CD14-positive monocyte (primary cell): ENCODE data around the gene CFHR1. TPM values are rescaled to one million over a fixed set of nuclear protein-coding genes. Genes with fewer than 3 reads are reported as not detected.

Experiments
- DNase-seq, 3 donors: peaks; one replicate each; pipeline ENCODE4 v3.0.0-alpha.2; 2011 to 2022
- H2AFZ ChIP-seq: 2 replicates; pipeline ENCODE4 v1.6.0; 2012; ENCODE audit warnings: mild to moderate bottlenecking, low read depth, low read length, inconsistent platforms; ENCODE audit not compliant: insufficient read depth, poor library complexity, severe bottlenecking
- H3K27ac ChIP-seq, 2 donors: 1 replicate in 1 of 2; 2 replicates in 1 of 2; pipeline ENCODE4 v1.5.1; 2012 to 2013; ENCODE audit warnings: low read length in 2 of 2, control low read depth in 1 of 2, inconsistent platforms in 1 of 2, low read depth in 1 of 2, mild to moderate bottlenecking in 1 of 2
- H3K27me3 ChIP-seq, 2 donors: one replicate each; pipeline versions ENCODE4 v1.6.0 to v1.6.1; 2011 to 2013; ENCODE audit warnings: low read length in 2 of 2; ENCODE audit not compliant: control insufficient read depth in 2 of 2, insufficient read depth in 2 of 2
- H3K36me3 ChIP-seq, 2 donors: replicated peaks in 1 of 2; 1 replicate in 1 of 2; 2 replicates in 1 of 2; pipeline versions ENCODE4 v1.5.1 to v1.6.1; 2012 to 2013; ENCODE audit warnings: low read length in 2 of 2, control low read depth in 1 of 2, inconsistent platforms in 1 of 2, mild to moderate bottlenecking in 1 of 2; ENCODE audit not compliant: insufficient read depth in 2 of 2, control insufficient read depth in 1 of 2
- H3K4me1 ChIP-seq, 2 donors: 1 replicate in 1 of 2; 2 replicates in 1 of 2; pipeline versions ENCODE4 v1.5.1 to v1.6.1; 2012 to 2013; ENCODE audit warnings: low read length in 2 of 2, control low read depth in 1 of 2, inconsistent platforms in 1 of 2, mild to moderate bottlenecking in 1 of 2, moderate library complexity in 1 of 2; ENCODE audit not compliant: insufficient read depth in 2 of 2, control insufficient read depth in 1 of 2
- H3K4me2 ChIP-seq: replicated peaks from 2 replicates; pipeline ENCODE3; 2012; ENCODE audit warnings: low read length, moderate library complexity, mild to moderate bottlenecking; ENCODE audit not compliant: poor library complexity, severe bottlenecking; ENCODE audit errors: extremely low read depth
- H3K4me3 ChIP-seq, 3 experiments: fragments of 200-600 bp in 1 of 3; sonication (generic) in 1 of 3; replicated peaks in 1 of 3; 1 replicate in 2 of 3; 2 replicates in 1 of 3; pipeline ENCODE4 v1.5.1; 2011 to 2013; ENCODE audit warnings: low read length in 3 of 3, mild to moderate bottlenecking in 3 of 3, control low read depth in 2 of 3, low read depth in 2 of 3, inconsistent platforms in 1 of 3, moderate library complexity in 1 of 3
- H3K79me2 ChIP-seq: 2 replicates; pipeline ENCODE4 v1.6.0; 2012; ENCODE audit warnings: mild to moderate bottlenecking, control low read depth, inconsistent platforms, low read length, moderate library complexity; ENCODE audit not compliant: insufficient read depth
- H3K9ac ChIP-seq: 2 replicates; pipeline ENCODE4 v1.6.0; 2017; ENCODE audit warnings: low read length, mild to moderate bottlenecking; ENCODE audit not compliant: insufficient read depth, poor library complexity, severe bottlenecking
- H3K9me3 ChIP-seq, 2 donors: replicated peaks in 1 of 2; 1 replicate in 1 of 2; 2 replicates in 1 of 2; pipeline versions ENCODE4 v1.5.1 to v1.6.1; 2012 to 2013; ENCODE audit warnings: low read length in 2 of 2, control low read depth in 1 of 2; ENCODE audit not compliant: control insufficient read depth in 1 of 2, insufficient read depth in 1 of 2
- H4K20me1 ChIP-seq: 2 replicates; pipeline ENCODE4 v1.6.0; 2012; ENCODE audit warnings: mild to moderate bottlenecking, low read length, control low read depth, moderate library complexity; ENCODE audit not compliant: insufficient read depth
- H3K27ac Mint-ChIP-seq, 7 donors: one replicate each; pipeline ENCODE4 v1.8.0; 2020; ENCODE audit warnings: mild to moderate bottlenecking in 7 of 7, mixed read lengths in 7 of 7, moderate library complexity in 6 of 7, inconsistent platforms in 2 of 7
- H3K27me3 Mint-ChIP-seq, 3 donors: one replicate each; pipeline ENCODE4 v1.8.0; 2021 to 2022; ENCODE audit warnings: low read depth in 3 of 3, mild to moderate bottlenecking in 3 of 3, mixed read lengths in 3 of 3, moderate library complexity in 3 of 3, inconsistent platforms in 1 of 3
- H3K36me3 Mint-ChIP-seq, 2 donors: one replicate each; pipeline ENCODE4 v1.8.0; 2020; ENCODE audit warnings: mixed read lengths in 2 of 2, inconsistent platforms in 1 of 2, mild to moderate bottlenecking in 1 of 2
- H3K4me1 Mint-ChIP-seq: one replicate; pipeline ENCODE4 v1.8.0; 2020; ENCODE audit warnings: mild to moderate bottlenecking, mixed read lengths
- H3K4me3 Mint-ChIP-seq, 2 donors: one replicate each; pipeline ENCODE4 v1.8.0; 2020; ENCODE audit warnings: mild to moderate bottlenecking in 2 of 2, mixed read lengths in 2 of 2, moderate library complexity in 1 of 2
- H3K9me3 Mint-ChIP-seq, 7 donors: one replicate each; pipeline ENCODE4 v1.8.0; 2020 to 2022; ENCODE audit warnings: mixed read lengths in 7 of 7, mild to moderate bottlenecking in 6 of 7, moderate library complexity in 6 of 7, inconsistent platforms in 2 of 7
- CTCF ChIP-seq: fragments of 200-600 bp; IDR thresholded peaks from one replicate; pipeline ENCODE4 v1.8.0; 2022; ENCODE audit warnings: antibody characterized with exemption, mild to moderate bottlenecking
- WGBS: methylation state at CpG from one replicate; pipeline ENCODE4 v1.1.5; 2013; ENCODE audit warnings: missing lambda C conversion rate; ENCODE audit not compliant: insufficient coverage; 5-methylcytosine and 5-hydroxymethylcytosine counted together
- intact Hi-C, 2 donors: fragments of 100-400 bp; cut with micrococcal nuclease; formaldehyde crosslinking; loops; one replicate each; pipeline versions ENCODE4 v1.15.0 to v1.15.1; 2023
- polyA plus RNA-seq, 3 donors: library from polyadenylated mRNA; depleted of rRNA in 1 of 3; unstranded in 2 of 3; stranded (reverse) in 1 of 3; fragments of 300-500 nt in 2 of 3; fragments of >200 nt in 1 of 3; fragmentation: Illumina TruSeq in 2 of 3; gene quantifications; 1 replicate in 2 of 3; 2 replicates in 1 of 3; pipeline ENCODE4 v1.2.3, GENCODE V29; 2012 to 2021

CFHR1 gene
- polyA plus RNA-seq, 3 donors, result not detected

GRCh38 chr1:196858811-196859210 is 39.3 kb downstream of the CFHR1 start:
- H3K36me3 Mint-ChIP-seq, result no peaks in the 10 kb centered on the region
- no peak overlapping the region for H3K4me3 Mint-ChIP-seq
- WGBS, result 100% methylated on average over 1 of the region's 3 CpGs
- H3K27ac ChIP-seq, result no peak overlapping the region
- H3K79me2 ChIP-seq, result no peaks in the 10 kb centered on the region
- H3K27ac Mint-ChIP-seq, result no peak overlapping the region
- H3K27me3 Mint-ChIP-seq, result no peaks in the 10 kb centered on the region
- H3K9me3 ChIP-seq, result no peaks in the 10 kb centered on the region
- H3K9ac ChIP-seq, result no peak overlapping the region
- no peak overlapping the region for H3K4me2 ChIP-seq
- no peak for TF ChIP-seq CTCF
- intact Hi-C loops, result no loop called here
- no peak for DNase-seq
- no peak overlapping the region for H2AFZ ChIP-seq
- H3K9me3 Mint-ChIP-seq, result peaks cover 2 to 8% (median 3%) of the 10 kb centered on the region in 7 donors
- no peaks in the 10 kb centered on the region for H3K4me1 ChIP-seq
- no peaks in the 10 kb centered on the region for H4K20me1 ChIP-seq
- no peaks in the 10 kb centered on the region for H3K4me1 Mint-ChIP-seq
- no peak overlapping the region for H3K4me3 ChIP-seq
- no peaks in the 10 kb centered on the region for H3K27me3 ChIP-seq
- no peaks in the 10 kb centered on the region for H3K36me3 ChIP-seq

- H3K4me1 ChIP-seq, result no peaks in the 10 kb centered on the region
- H3K27me3 ChIP-seq, result no peaks in the 10 kb centered on the region
- H3K4me2 ChIP-seq, result no peak overlapping the region
- H3K9me3 Mint-ChIP-seq, result peaks cover 2 to 11% (median 3%) of the 10 kb centered on the region in 7 donors
- no CpG with 5 or more reads among the region's 1 CpG for WGBS
- peak; percentile 25 for TF ChIP-seq CTCF
- no peaks in the 10 kb centered on the region for H3K9me3 ChIP-seq
- H3K4me3 ChIP-seq, result no peak overlapping the region
- no peak overlapping the region for H3K27ac ChIP-seq
- intact Hi-C loops, result no loop called here
- H3K36me3 Mint-ChIP-seq, result no peaks in the 10 kb centered on the region
- no peak overlapping the region for H3K4me3 Mint-ChIP-seq
- H3K36me3 ChIP-seq, result no peaks in the 10 kb centered on the region
- no peak overlapping the region for H2AFZ ChIP-seq
- H3K4me1 Mint-ChIP-seq, result no peaks in the 10 kb centered on the region
- no peak overlapping the region for H3K27ac Mint-ChIP-seq
- no peaks in the 10 kb centered on the region for H3K27me3 Mint-ChIP-seq
- no peak overlapping the region for H3K9ac ChIP-seq
- no peak for DNase-seq
- H4K20me1 ChIP-seq, result no peaks in the 10 kb centered on the region
- no peaks in the 10 kb centered on the region for H3K79me2 ChIP-seq
Measured at GRCh38 chr1:196860323-196860884, 40.9 kb downstream of the CFHR1 start.
